Tibial artery (tissue), 4 donors: ENCODE data around the gene ZNF516.

Experiments
- DNase-seq, 2 donors: peaks; one replicate each; pipeline ENCODE4 v3.0.0-alpha.2; 2019
- H3K27ac ChIP-seq, 2 donors: fragments of 200-600 bp; sonication (generic) in 1 of 2; 1 replicate in 1 of 2; 2 replicates in 1 of 2; pipeline ENCODE4 v1.5.1; 2018 to 2019; ENCODE audit warnings: mild to moderate bottlenecking in 1 of 2
- H3K27me3 ChIP-seq, 2 donors: fragments of 200-600 bp; sonication (generic) in 1 of 2; one replicate each; pipeline versions ENCODE4 v1.5.1 to v1.6.0; 2016 to 2019
- H3K36me3 ChIP-seq, 3 donors: fragments of 200-600 bp; sonication (generic) in 2 of 3; one replicate each; pipeline ENCODE4 v1.5.1; 2016 to 2019; ENCODE audit warnings: mild to moderate bottlenecking in 2 of 3
- H3K4me1 ChIP-seq, 4 donors: fragments of 200-600 bp; sonication (generic) in 2 of 4; 1 replicate in 3 of 4; 2 replicates in 1 of 4; pipeline ENCODE4 v1.5.1; 2016 to 2019
- H3K4me3 ChIP-seq, 2 donors: fragments of 200-600 bp; sonication (generic) in 1 of 2; 1 replicate in 1 of 2; 2 replicates in 1 of 2; pipeline ENCODE4 v1.5.1; 2018 to 2019; ENCODE audit warnings: mild to moderate bottlenecking in 2 of 2
- H3K9me3 ChIP-seq, 3 donors: fragments of 200-600 bp; sonication (generic) in 1 of 3; one replicate each; pipeline ENCODE4 v1.5.1; 2016 to 2019
- intact Hi-C: fragments of 100-400 bp; cut with DNase I; formaldehyde crosslinking; loops from one replicate; pipeline ENCODE4 v1.15.0; 2023; ENCODE audit warnings: low total_unique reads
- TF ChIP-seq, protein P1 (sequence below), 2 experiments: fragments of 200-600 bp in 1 of 2; fragments of 450-650 bp in 1 of 2; IDR thresholded peaks; one replicate each; pipeline ENCODE4 v1.5.1; 2017 to 2019; ENCODE audit warnings: antibody characterized with exemption in 2 of 2, mild to moderate bottlenecking in 1 of 2, moderate library complexity in 1 of 2

The ZNF516 gene

DNA sequence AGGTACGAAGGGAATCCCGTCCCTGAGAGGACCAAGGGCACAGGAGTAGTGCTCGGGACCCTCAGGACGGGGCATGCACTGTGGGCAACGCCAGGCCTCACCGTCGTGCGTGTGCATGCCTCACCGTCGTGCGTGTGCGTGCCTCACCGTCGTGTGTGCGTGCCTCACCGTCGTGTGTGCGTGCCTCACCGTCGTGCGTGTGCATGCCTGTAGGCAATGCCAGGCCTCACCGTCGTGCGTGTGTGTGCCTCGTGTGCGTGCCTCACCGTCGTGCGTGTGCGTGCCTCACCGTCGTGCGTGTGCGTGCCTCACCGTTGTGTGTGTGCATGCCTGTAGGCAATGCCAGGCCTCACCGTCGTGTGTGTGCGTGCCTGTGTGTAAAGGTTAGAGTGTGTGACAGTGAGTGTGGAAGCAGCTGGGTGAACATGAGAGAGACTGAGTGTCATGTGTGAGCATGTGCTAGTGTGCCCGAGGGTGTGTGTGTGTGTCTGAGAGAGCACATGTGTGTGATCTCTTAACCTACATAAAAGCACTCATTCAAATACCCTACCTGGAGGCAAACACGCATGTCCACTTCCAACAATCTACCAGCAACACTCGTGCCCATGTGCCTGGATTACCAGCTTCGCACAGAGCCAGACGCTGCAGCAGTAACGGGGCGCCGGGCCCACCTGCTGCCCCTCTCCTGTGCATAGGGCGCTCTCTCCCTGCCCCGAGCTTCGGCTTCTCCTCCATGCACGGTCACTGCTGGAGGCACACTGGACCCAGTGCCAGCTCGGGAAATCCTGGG lies 36.3 kb downstream of the ZNF516 start:
- DNase-seq = no peak
- Histone ChIP-seq H3K4me1 (peaks cover 0 to 18% (median 15%) of the 10 kb centered on the region in 4 donors), H3K9me3 (no peaks in the 10 kb centered on the region), H3K4me3 (peak overlapping the region; percentile 30 to 39), H3K27ac (peak overlapping the region; percentile 18 to 53), H3K27me3 (no peaks in the 10 kb centered on the region), H3K36me3 (no peaks in the 10 kb centered on the region)
- TF ChIP-seq, protein P1, sequence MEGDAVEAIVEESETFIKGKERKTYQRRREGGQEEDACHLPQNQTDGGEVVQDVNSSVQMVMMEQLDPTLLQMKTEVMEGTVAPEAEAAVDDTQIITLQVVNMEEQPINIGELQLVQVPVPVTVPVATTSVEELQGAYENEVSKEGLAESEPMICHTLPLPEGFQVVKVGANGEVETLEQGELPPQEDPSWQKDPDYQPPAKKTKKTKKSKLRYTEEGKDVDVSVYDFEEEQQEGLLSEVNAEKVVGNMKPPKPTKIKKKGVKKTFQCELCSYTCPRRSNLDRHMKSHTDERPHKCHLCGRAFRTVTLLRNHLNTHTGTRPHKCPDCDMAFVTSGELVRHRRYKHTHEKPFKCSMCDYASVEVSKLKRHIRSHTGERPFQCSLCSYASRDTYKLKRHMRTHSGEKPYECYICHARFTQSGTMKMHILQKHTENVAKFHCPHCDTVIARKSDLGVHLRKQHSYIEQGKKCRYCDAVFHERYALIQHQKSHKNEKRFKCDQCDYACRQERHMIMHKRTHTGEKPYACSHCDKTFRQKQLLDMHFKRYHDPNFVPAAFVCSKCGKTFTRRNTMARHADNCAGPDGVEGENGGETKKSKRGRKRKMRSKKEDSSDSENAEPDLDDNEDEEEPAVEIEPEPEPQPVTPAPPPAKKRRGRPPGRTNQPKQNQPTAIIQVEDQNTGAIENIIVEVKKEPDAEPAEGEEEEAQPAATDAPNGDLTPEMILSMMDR (IDR thresholded peaks at IDR 0.05) = no peak
- intact Hi-C loops = no loop called here

DNA sequence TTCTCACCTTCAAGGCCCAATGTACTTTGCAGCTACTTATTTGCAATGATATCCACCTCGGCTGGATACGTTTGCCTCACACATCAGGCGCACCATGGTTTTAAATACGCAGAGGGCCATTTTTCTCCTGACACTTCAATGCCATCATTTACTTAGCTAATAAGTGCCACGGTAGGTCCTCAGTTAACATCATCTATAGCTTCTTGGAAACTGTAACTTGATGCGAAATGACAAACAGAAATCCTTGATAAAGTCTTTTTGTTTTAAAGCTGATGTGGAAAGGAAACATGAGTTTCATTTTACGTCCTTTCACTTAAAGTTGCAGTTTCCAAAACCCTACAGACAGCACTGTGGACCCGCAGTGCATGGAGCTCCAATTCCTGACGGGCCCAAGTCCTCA lies 37.1 kb downstream of the ZNF516 start:
- no peak for DNase-seq
- Histone ChIP-seq H3K9me3 (no peaks in the 10 kb centered on the region), H3K36me3 (no peaks in the 10 kb centered on the region), H3K4me1 (peaks cover 0 to 18% (median 15%) of the 10 kb centered on the region in 4 donors), H3K27me3 (no peaks in the 10 kb centered on the region), H3K27ac (no peak overlapping the region), H3K4me3 (no peak overlapping the region)
- intact Hi-C loops = no loop called here
- TF ChIP-seq, protein P1 (IDR thresholded peaks at IDR 0.05) = no peak

GRCh38 chr18:76457475-76457874 lies 37.6 kb downstream of the ZNF516 start:
- H3K4me1 ChIP-seq = peaks cover 0 to 18% (median 15%) of the 10 kb centered on the region in 4 donors
- intact Hi-C loops = no loop called here

GRCh38 chr18:76456823-76457222 lies 38.2 kb downstream of the ZNF516 start:
- H3K4me3 ChIP-seq = no peak overlapping the region
- H3K27ac ChIP-seq = no peak overlapping the region
- no peak for DNase-seq
- H3K4me1 ChIP-seq = peaks cover 0 to 23% (median 15%) of the 10 kb centered on the region in 4 donors
- H3K9me3 ChIP-seq = no peaks in the 10 kb centered on the region
- TF ChIP-seq, protein P1 (IDR thresholded peaks at IDR 0.05) = no peak
- intact Hi-C loops = no loop called here
- no peaks in the 10 kb centered on the region for H3K36me3 ChIP-seq
- no peaks in the 10 kb centered on the region for H3K27me3 ChIP-seq

More at GRCh38 chr18:76457475-76457874, 37.6 kb downstream of the ZNF516 start:
- DNase-seq = peak in 1 of 2 donors; percentile 45
- Histone ChIP-seq H3K4me3 (no peak overlapping the region), H3K27me3 (no peaks in the 10 kb centered on the region), H3K36me3 (no peaks in the 10 kb centered on the region), H3K27ac (no peak overlapping the region), H3K9me3 (no peaks in the 10 kb centered on the region)
- TF ChIP-seq, protein P1 (IDR thresholded peaks at IDR 0.05) = no peak

- TF ChIP-seq, protein P1 (IDR thresholded peaks at IDR 0.05) = no peak
- no peak overlapping the region for H3K4me3 ChIP-seq
- no peaks in the 10 kb centered on the region for H3K27me3 ChIP-seq
- DNase-seq = peak in 1 of 2 donors; percentile 40
- no peaks in the 10 kb centered on the region for H3K36me3 ChIP-seq
- H3K4me1 ChIP-seq = peaks cover 0 to 29% (median 16%) of the 10 kb centered on the region in 4 donors
- H3K9me3 ChIP-seq = no peaks in the 10 kb centered on the region
- H3K27ac ChIP-seq = no peak overlapping the region
- intact Hi-C loops = no loop called here
Measured at GRCh38 chr18:76456018-76456750, 38.9 kb downstream of the ZNF516 start.
